A673 (cell line): Measurements from ENCODE around the gene FAM171A2. TPM values are rescaled to one million over a fixed set of nuclear protein-coding genes. Genes with fewer than 3 reads are reported as not detected.

Source experiments
- BruUV-seq: library from RNA; stranded (reverse); fragments of 400-500 nt; replicated peaks from 2 replicates; lab custom pipeline; 2021; lab: Mats Ljungman, UMichigan
- CTCF ChIA-PET: fragments of 300-600 bp; sonication (Branson Sonifier 250); formaldehyde crosslinking; loops from one replicate; lab custom pipeline; 2022; ENCODE audit warnings: antibody characterized with exemption; lab: Charles Lee
- POLR2A ChIA-PET: fragments of 300-600 bp; sonication (Branson Sonifier 250); formaldehyde crosslinking; loops from one replicate; lab custom pipeline; 2022; ENCODE audit warnings: antibody characterized with exemption; ENCODE audit not compliant: low non-redundant PET; lab: Charles Lee
- DNase-seq: peaks from one replicate; pipeline ENCODE4 v3.0.0-alpha.2; 2015; ENCODE audit warnings: low spot score
- H3K27ac ChIP-seq: fragments of 200-600 bp; sonication (generic); 2 replicates; pipeline ENCODE4 v1.5.1; 2016; ENCODE audit warnings: mixed run types, low read depth, mild to moderate bottlenecking, mixed read lengths, antibody characterized with exemption, low read length; ENCODE audit not compliant: poor library complexity, severe bottlenecking
- H3K27me3 ChIP-seq: fragments of 200-600 bp; sonication (generic); replicated peaks from 2 replicates; pipeline ENCODE4 v1.6.1; 2017; ENCODE audit warnings: mixed run types, low read depth, mild to moderate bottlenecking, mixed read lengths, antibody characterized with exemption, low read length; ENCODE audit not compliant: insufficient read depth, poor library complexity
- H3K36me3 ChIP-seq: fragments of 200-600 bp; sonication (generic); 2 replicates; pipeline ENCODE4 v1.6.1; 2016; ENCODE audit warnings: mixed run types, mild to moderate bottlenecking, mixed read lengths, antibody characterized with exemption, low read length; ENCODE audit not compliant: insufficient read depth, poor library complexity, severe bottlenecking
- H3K4me1 ChIP-seq: fragments of 200-600 bp; sonication (generic); 2 replicates; pipeline ENCODE4 v1.6.1; 2017; ENCODE audit warnings: mixed run types, mild to moderate bottlenecking, mixed read lengths, antibody characterized with exemption, low read length; ENCODE audit not compliant: insufficient read depth, poor library complexity, severe bottlenecking
- H3K4me3 ChIP-seq: fragments of 200-600 bp; sonication (generic); 2 replicates; pipeline ENCODE4 v1.5.1; 2016; ENCODE audit warnings: low read depth, mixed run types, mild to moderate bottlenecking, mixed read lengths, low read length; ENCODE audit not compliant: poor library complexity, severe bottlenecking
- H3K9me3 ChIP-seq: fragments of 200-600 bp; sonication (generic); 2 replicates; pipeline ENCODE4 v1.6.1; 2016; ENCODE audit warnings: mixed run types, low read depth, mild to moderate bottlenecking, mixed read lengths, antibody characterized with exemption, low read length; ENCODE audit not compliant: poor library complexity, severe bottlenecking
- CTCF ChIP-seq: fragments of 300-800, 200-600 bp; sonication (generic); conservative IDR thresholded peaks from 2 replicates; pipeline ENCODE4 v1.5.1; 2017; ENCODE audit warnings: low read depth, mild to moderate bottlenecking, antibody characterized with exemption, low read length, moderate library complexity, mixed read lengths
- EZH2 ChIP-seq: fragments of 200-600 bp; sonication (generic); IDR thresholded peaks from 2 replicates; pipeline ENCODE4 v1.6.1; 2017; ENCODE audit warnings: borderline replicate concordance, low read depth, mild to moderate bottlenecking, mixed read lengths, antibody characterized with exemption, low read length; ENCODE audit not compliant: poor library complexity, severe bottlenecking
- intact Hi-C: fragments of 100-400 bp; cut with micrococcal nuclease; formaldehyde crosslinking; loops from one replicate; pipeline ENCODE4 v1.10.0; 2022; ENCODE audit not compliant: unreplicated experiment
- total RNA-seq: library from RNA; stranded (reverse); gene quantifications from 2 replicates; pipeline ENCODE4 v1.2.3, GENCODE V29; 2021

Gene FAM171A2
- total RNA-seq, 1 experiment from 2014 or later: 12.8 TPM

DNA sequence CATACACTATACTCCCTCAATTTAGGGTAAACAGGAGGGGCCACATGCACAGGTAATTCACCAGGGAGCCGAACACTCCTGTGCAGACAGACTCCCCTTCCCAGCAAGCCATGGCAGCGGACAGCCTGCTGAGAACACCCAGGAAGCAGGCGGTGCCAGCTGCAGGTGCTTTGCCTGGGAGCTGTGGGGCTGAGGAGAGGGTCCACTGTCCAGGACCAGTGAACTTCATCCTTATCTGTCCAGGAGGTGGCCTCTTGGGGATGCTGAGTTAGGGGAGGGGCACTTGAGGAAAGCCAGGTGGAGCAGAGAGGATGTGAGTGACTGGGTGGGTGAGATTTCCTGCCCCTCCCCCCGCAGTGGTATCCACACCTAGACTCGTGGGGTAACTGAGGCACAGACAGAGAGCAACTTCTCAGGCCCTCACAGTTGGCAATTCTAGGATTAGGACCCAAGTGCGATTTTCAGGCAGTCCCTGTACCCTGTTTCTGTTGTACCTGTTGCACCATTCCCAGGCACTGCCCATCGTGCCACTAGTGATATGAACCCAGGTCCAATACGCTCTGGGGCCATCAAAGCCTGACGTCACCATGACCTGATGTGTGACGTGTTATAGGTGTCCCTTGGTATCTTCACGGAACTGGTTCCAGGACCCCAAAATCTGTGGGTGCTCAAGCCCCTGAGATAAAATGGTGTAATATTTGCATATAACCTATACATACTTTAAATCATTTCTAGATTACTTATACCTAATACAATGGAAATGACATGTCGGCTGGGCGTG, 17.4 kb downstream of the FAM171A2 start:
- POLR2A ChIA-PET: no interaction called here
- Histone ChIP-seq H3K36me3 (no peaks in the 10 kb centered on the region), H3K4me1 (no peaks in the 10 kb centered on the region), H3K27me3 (no peaks in the 10 kb centered on the region), H3K4me3 (peak overlapping the region; percentile 64), H3K27ac (no peak overlapping the region), H3K9me3 (no peaks in the 10 kb centered on the region)
- no peak for DNase-seq
- intact Hi-C loops: loop anchor here (5.0 kb wide), 1 partner anchor 134 kb away; no protein-coding TSS in a partner anchor
- no TSS peak for BruUV-seq
- CTCF ChIA-PET: interaction anchor here (0.6 to 1.1 kb wide), 6 partner anchors 11 to 160 kb away, joined by 3 to 6 read pairs (median 3); no protein-coding TSS in a partner anchor
- no peak for TF ChIP-seq CTCF

DNA sequence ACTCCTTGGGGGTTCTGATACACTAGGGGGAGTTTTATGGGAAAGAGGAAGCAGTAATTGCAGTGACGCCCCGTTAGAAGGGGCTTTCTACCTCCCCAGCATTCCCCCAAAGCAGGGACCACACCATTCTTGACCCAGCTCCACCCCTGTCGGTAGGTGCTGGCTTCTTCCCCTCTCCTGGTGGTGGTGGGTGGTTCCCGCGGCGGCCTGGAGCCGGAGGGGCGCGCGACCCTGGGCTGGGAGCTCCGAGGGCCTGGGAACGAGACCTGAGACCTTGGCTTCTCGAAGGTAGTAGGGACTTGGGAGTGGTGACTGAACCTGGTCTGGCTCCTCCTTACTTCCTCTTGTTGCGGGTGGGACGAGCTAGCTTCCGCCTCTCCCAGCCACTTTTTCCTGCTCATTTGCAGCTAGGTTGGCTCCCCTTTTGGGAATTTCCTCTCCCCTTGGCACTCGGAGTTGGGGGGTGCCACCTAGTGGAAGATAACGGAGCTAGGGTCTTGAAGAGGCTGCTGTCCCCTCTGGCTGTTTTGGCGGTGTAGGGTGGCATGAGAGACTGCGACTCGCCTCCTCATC, 18.1 kb downstream of the FAM171A2 start:
- Histone ChIP-seq H3K36me3 (no peaks in the 10 kb centered on the region), H3K27ac (peak overlapping the region; percentile 51), H3K27me3 (no peaks in the 10 kb centered on the region), H3K4me3 (peak overlapping the region; percentile 64), H3K9me3 (no peaks in the 10 kb centered on the region), H3K4me1 (no peaks in the 10 kb centered on the region)
- intact Hi-C loops: loop anchor here (5.0 kb wide), 1 partner anchor 133 kb away; no protein-coding TSS in a partner anchor
- POLR2A ChIA-PET: no interaction called here
- BruUV-seq: no TSS peak
- CTCF ChIA-PET: interaction anchor here (0.6 to 1.1 kb wide), 6 partner anchors 15 to 222 kb away, joined by 3 to 6 read pairs (median 4); partner anchors contain the start of gene HDAC5
- TF ChIP-seq EZH2 (no peak), CTCF (peak; percentile 46)
- DNase-seq: peak; percentile 74

GRCh38 chr17:44344939-44345453, 18.7 kb downstream of the FAM171A2 start, which contains the start of gene GRN:
GRN (plus strand) TSS chr17:44345302; CDS start chr17:44349165, 3,863 bp downstream.
- no peaks in the 10 kb centered on the region for H3K9me3 ChIP-seq
- no peaks in the 10 kb centered on the region for H3K4me1 ChIP-seq
- intact Hi-C loops: loop anchor here (5.0 kb wide), 1 partner anchor 133 kb away; no protein-coding TSS in a partner anchor
- ChIA-PET POLR2A (no interaction called here), CTCF (interaction anchor here (0.6 to 1.1 kb wide), 4 partner anchors 14 to 222 kb away, joined by 3 to 6 read pairs (median 3); partner anchors contain the start of gene HDAC5)
- no TSS peak for BruUV-seq
- no peaks in the 10 kb centered on the region for H3K36me3 ChIP-seq
- DNase-seq: peak; percentile 96
- peak within 1 kb of the TSS; percentile 51 for H3K27ac ChIP-seq
- TF ChIP-seq CTCF (no peak), EZH2 (no peak)
- H3K4me3 ChIP-seq: peak within 1 kb of the TSS; percentile 64
- H3K27me3 ChIP-seq: no peaks in the 10 kb centered on the region
